Measurements from ENCODE around the gene LCN12.

Gene LCN12

GRCh38 chr9:136996361-136997292 is 44.6 kb downstream of the LCN12 start, which contains the start of gene CLIC3:
Gene CLIC3 (minus strand): TSS chr9:136996568. CDS start chr9:136996543, 25 bp downstream.
- TF ChIP-seq CTCF (IDR thresholded peaks at IDR 0.05; ENCODE audit: low read depth, low read length) = no peak
- H3K4me3 ChIP-seq (ENCODE audit: low read depth, low read length) = no peak within 1 kb of the TSS

GRCh38 chr9:136997371-136997770 is 45.3 kb downstream of the LCN12 start:
- no peak for TF ChIP-seq CTCF (IDR thresholded peaks at IDR 0.05; ENCODE audit: low read depth, low read length)
- no peak overlapping the region for H3K4me3 ChIP-seq (ENCODE audit: low read depth, low read length)

- TF ChIP-seq CTCF (IDR thresholded peaks at IDR 0.05; ENCODE audit: low read depth, low read length) = no peak
Observed at GRCh38 chr9:136997830-136998234, 45.8 kb downstream of the LCN12 start.

GRCh38 chr9:137000177-137000930 is 48.3 kb downstream of the LCN12 start:
- H3K4me3 ChIP-seq (ENCODE audit: low read depth, low read length) = no peak overlapping the region
- no peak for TF ChIP-seq CTCF (IDR thresholded peaks at IDR 0.05; ENCODE audit: low read depth, low read length)

More at GRCh38 chr9:136997830-136998234, 45.8 kb downstream of the LCN12 start:
- H3K4me3 ChIP-seq (ENCODE audit: low read depth, low read length) = no peak overlapping the region

- H3K4me3 ChIP-seq (ENCODE audit: low read depth, low read length) = no peak overlapping the region
- no peak for TF ChIP-seq CTCF (IDR thresholded peaks at IDR 0.05; ENCODE audit: low read depth, low read length)
Observed at GRCh38 chr9:137001857-137002645, 50.0 kb downstream of the LCN12 start.

- H3K4me3 ChIP-seq (ENCODE audit: low read depth, low read length) = no peak overlapping the region
- no peak for TF ChIP-seq CTCF (IDR thresholded peaks at IDR 0.05; ENCODE audit: low read depth, low read length)
Observed at GRCh38 chr9:137002646-137003041, 50.6 kb downstream of the LCN12 start.
